OCI-LY7 (cell line): Measurements from ENCODE around the gene RBM23. TPM values are rescaled to one million over a fixed set of nuclear protein-coding genes. Genes with fewer than 3 reads are reported as not detected.
"Not testable (repeated sequence)": the region's sequence is repeated elsewhere in the genome, so short reads cannot be mapped to it uniquely, and the experiment has no call there.

Source experiments
- BruUV-seq: library from RNA; stranded (reverse); fragments of 400-500 nt; replicated peaks from 2 replicates; lab custom pipeline; 2021; lab: Mats Ljungman, UMichigan
- CTCF ChIA-PET: fragments of 300-600 bp; sonication (Branson Sonifier 250); formaldehyde crosslinking; loops from one replicate; lab custom pipeline; 2022; ENCODE audit warnings: antibody characterized with exemption; ENCODE audit not compliant: unreplicated experiment; lab: Charles Lee
- POLR2A ChIA-PET: fragments of 300-600 bp; sonication (Branson Sonifier 250); formaldehyde crosslinking; loops from one replicate; lab custom pipeline; 2022; ENCODE audit warnings: antibody characterized with exemption; lab: Charles Lee
- DNase-seq: peaks from one replicate; pipeline ENCODE4 v3.0.0-alpha.2; 2015; ENCODE audit warnings: low spot score
- H2AFZ ChIP-seq: fragments of 200-600 bp; sonication (generic), shearing (Covaris generic); 2 replicates; pipeline ENCODE4 v1.6.1; 2014; ENCODE audit warnings: mild to moderate bottlenecking, antibody characterized with exemption, low read length, moderate library complexity
- H3K27ac ChIP-seq: fragments of 200-600 bp; sonication (generic); 2 replicates; pipeline ENCODE4 v1.5.1; 2014; ENCODE audit warnings: mixed run types, low read depth, mild to moderate bottlenecking, moderate library complexity, low read length, inconsistent platforms; ENCODE audit not compliant: poor library complexity, severe bottlenecking
- H3K36me3 ChIP-seq: fragments of 200-600 bp; sonication (generic); 2 replicates; pipeline ENCODE4 v1.6.1; 2014; ENCODE audit warnings: mild to moderate bottlenecking, antibody characterized with exemption, low read length, moderate library complexity, mixed read lengths; ENCODE audit not compliant: insufficient read depth
- H3K4me1 ChIP-seq: fragments of 200-600 bp; sonication (generic); 2 replicates; pipeline ENCODE4 v1.5.1; 2014; ENCODE audit warnings: mild to moderate bottlenecking, low read length; ENCODE audit not compliant: insufficient read depth, poor library complexity, severe bottlenecking
- H3K4me2 ChIP-seq: fragments of 200-600 bp; sonication (generic); 2 replicates; pipeline ENCODE4 v1.6.1; 2014; ENCODE audit warnings: mild to moderate bottlenecking, low read length
- H3K4me3 ChIP-seq: fragments of 200-600 bp; sonication (generic); 2 replicates; pipeline ENCODE4 v1.5.1; 2014; ENCODE audit warnings: mild to moderate bottlenecking, low read depth, low read length; ENCODE audit not compliant: poor library complexity, severe bottlenecking
- H3K79me2 ChIP-seq: fragments of 200-600 bp; sonication (generic); 2 replicates; pipeline ENCODE4 v1.6.1; 2016; ENCODE audit warnings: low read depth, mild to moderate bottlenecking, low read length, moderate library complexity, mixed read lengths; ENCODE audit not compliant: insufficient read depth
- H3K9me2 ChIP-seq: fragments of 200-600 bp; sonication (generic); 2 replicates; pipeline ENCODE4 v1.6.1; 2016; ENCODE audit warnings: mild to moderate bottlenecking, low read length, mixed read lengths; ENCODE audit not compliant: insufficient read depth
- H3K9me3 ChIP-seq: fragments of 200-600 bp; sonication (generic); 2 replicates; pipeline ENCODE4 v1.6.1; 2014; ENCODE audit warnings: mild to moderate bottlenecking, mixed run types, low read length, mixed read lengths
- H4K20me1 ChIP-seq: fragments of 200-600 bp; sonication (generic); 2 replicates; pipeline ENCODE4 v1.6.1; 2014; ENCODE audit warnings: mild to moderate bottlenecking, antibody characterized with exemption, low read length, moderate library complexity, mixed read lengths; ENCODE audit not compliant: insufficient read depth
- EZH2phosphoT487 ChIP-seq: fragments of 200-600 bp; sonication (generic); IDR thresholded peaks from 2 replicates; pipeline ENCODE4 v1.6.1; 2018; ENCODE audit warnings: low read depth, borderline replicate concordance, mild to moderate bottlenecking, mixed run types, antibody characterized with exemption, low read length, moderate library complexity, mixed read lengths
- intact Hi-C: fragments of 100-400 bp; cut with micrococcal nuclease; formaldehyde crosslinking; loops from one replicate; pipeline ENCODE4 v1.10.0; 2022; ENCODE audit not compliant: unreplicated experiment
- total RNA-seq, 2 experiments: library from RNA; depleted of rRNA in 1 of 2; stranded (reverse); fragments of >200 nt in 1 of 2; shearing (Covaris generic) in 1 of 2; gene quantifications; 2 replicates each; pipeline ENCODE4 v1.2.3, GENCODE V29; 2014 to 2022
- TF ChIP-seq, protein P1 (sequence below): fragments of 200-600 bp; sonication (generic); conservative IDR thresholded peaks from 2 replicates; pipeline ENCODE4 v1.5.1; 2014; ENCODE audit warnings: mild to moderate bottlenecking, antibody characterized with exemption, low read length, moderate library complexity, mixed read lengths

The RBM23 gene
- total RNA-seq, 2 experiments from 2014 or later = 81.0 to 90.1 TPM

DNA sequence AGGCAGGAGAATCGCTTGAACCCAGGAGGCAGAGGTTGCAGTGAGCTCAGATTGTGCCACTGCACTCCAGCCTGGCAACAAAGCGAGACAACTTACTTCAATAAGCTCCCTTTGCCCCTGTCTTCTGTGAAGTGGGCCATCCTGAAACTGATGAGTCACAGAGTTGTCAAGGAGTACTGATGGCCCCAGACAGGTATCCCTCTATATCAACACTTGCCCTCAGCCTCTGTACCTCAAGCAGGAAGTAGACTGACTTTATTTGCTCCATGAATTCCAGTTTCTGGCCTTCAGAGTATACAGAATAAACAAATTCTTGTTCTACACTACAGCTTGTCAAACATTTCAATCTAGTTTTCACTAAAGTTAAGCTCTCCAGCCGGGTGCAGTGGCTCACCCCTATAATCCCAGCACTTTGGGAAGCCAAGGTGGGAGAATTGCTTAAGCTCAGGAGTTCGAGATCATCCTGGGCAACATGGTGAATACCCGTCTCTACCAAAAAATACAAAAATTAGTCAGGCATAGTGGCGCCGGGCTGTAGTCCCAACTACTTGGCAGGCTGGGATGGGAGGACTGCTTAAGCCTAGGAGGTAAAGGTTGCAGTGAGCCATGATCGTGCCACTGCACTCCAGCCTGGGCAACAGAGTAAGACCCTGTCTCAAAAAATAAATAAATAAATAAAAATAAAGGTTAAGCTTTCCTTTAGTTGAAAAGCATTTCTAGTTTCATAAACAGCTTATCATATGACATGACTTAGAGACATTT is 63.8 kb downstream of the RBM23 start:
- ChIA-PET CTCF (interaction anchor here (0.7 to 1.0 kb wide), 3 partner anchors 10 to 285 kb away, joined by 3 to 4 read pairs (median 3); partner anchors contain the start of gene LRP10), POLR2A (interaction anchor here (0.6 to 6.0 kb wide), 12 partner anchors 9 to 81 kb away, joined by 3 to 42 read pairs (median 3); partner anchors contain the start of genes LRP10 and RBM23)
- H2AFZ ChIP-seq = no peak overlapping the region
- BruUV-seq = no TSS peak
- H3K79me2 ChIP-seq = no peaks in the 10 kb centered on the region
- H3K27ac ChIP-seq = no peak overlapping the region
- DNase-seq = no peak
- no peaks in the 10 kb centered on the region for H3K9me2 ChIP-seq
- no peak overlapping the region for H3K4me2 ChIP-seq
- H3K4me1 ChIP-seq = peaks cover 13% of the 10 kb centered on the region
- no peak overlapping the region for H3K4me3 ChIP-seq
- TF ChIP-seq, protein P1, sequence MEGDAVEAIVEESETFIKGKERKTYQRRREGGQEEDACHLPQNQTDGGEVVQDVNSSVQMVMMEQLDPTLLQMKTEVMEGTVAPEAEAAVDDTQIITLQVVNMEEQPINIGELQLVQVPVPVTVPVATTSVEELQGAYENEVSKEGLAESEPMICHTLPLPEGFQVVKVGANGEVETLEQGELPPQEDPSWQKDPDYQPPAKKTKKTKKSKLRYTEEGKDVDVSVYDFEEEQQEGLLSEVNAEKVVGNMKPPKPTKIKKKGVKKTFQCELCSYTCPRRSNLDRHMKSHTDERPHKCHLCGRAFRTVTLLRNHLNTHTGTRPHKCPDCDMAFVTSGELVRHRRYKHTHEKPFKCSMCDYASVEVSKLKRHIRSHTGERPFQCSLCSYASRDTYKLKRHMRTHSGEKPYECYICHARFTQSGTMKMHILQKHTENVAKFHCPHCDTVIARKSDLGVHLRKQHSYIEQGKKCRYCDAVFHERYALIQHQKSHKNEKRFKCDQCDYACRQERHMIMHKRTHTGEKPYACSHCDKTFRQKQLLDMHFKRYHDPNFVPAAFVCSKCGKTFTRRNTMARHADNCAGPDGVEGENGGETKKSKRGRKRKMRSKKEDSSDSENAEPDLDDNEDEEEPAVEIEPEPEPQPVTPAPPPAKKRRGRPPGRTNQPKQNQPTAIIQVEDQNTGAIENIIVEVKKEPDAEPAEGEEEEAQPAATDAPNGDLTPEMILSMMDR = no peak
- TF ChIP-seq EZH2phosphoT487 = no peak
- H3K36me3 ChIP-seq = no peaks in the 10 kb centered on the region
- H4K20me1 ChIP-seq = no peaks in the 10 kb centered on the region
- H3K9me3 ChIP-seq = no peaks in the 10 kb centered on the region
- intact Hi-C loops = loop anchor here (5.0 kb wide), 1 partner anchor 268 kb away; the partner anchor contains the start of gene DAD1

DNA sequence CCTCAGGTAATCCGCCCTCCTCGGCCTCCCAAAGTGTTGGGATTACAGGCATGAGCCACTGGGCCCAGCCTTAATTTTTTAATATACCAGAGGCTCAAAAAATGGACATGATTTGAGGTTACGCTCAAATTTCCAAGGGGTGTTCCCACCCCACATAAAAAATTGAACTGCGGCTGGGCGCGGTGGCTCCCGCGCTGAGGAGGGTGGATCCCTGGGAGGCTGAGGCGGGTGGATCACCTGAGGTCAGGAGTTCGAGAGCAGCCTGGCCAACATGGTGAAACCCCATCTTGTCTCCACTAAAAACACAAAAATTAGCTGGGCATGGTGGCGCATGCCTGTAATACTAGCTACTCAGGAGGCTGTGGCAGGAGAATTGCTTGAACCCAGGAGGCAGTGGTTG is 64.7 kb downstream of the RBM23 start:
- CTCF ChIA-PET = interaction anchor here (0.8 to 1.0 kb wide), 2 partner anchors 9 to 285 kb away, joined by 3 to 4 read pairs; no protein-coding TSS in a partner anchor
- not testable (repeated sequence) for H3K36me3 ChIP-seq
- intact Hi-C loops = loop anchor here (5.0 kb wide), 1 partner anchor 267 kb away; the partner anchor contains the start of gene DAD1

DNA sequence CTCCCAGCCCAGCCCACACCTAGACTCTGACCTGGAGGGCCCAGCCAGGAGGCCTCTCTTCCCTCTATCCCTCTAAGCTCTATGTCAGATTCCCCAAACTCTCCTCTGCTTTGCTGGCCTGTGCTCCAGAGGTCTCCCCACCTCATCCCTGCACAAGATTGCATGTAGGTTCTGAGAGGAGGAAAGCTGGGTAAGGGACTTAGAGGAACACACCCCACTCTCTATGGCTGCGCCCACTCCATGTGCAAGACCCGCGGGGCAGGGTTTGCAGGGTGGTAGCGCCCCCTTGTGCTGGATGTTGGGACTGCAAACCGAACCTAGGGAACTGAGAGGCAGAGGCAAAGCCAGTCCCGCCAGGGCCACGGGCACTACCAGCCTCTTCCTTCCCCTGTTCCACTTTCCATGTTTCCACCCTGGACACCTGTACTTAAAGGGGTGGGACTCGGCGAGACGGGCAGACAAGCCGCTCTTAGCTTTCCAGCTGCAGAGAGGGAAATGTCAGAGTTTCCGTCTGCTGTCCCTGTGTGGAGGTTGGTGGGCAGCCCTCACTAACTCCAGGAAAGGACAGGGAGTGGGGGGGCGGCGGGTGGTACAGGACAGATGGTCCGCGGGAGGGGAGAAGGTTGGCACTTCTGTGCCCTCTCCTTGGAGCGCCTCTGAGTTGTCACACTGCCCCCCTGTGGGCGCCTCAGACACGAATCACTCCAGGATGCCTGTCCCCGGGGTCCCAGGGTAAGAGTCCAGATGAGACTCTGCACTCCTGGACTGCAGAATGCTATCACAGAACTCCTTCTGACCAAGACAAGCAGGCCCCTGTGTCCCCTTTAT is 65.8 kb downstream of the RBM23 start:
- TF ChIP-seq, protein P1 = peak; percentile 93
- TF ChIP-seq EZH2phosphoT487 = no peak
- peak overlapping the region; percentile 48 for H3K27ac ChIP-seq
- H3K79me2 ChIP-seq = no peaks in the 10 kb centered on the region
- H3K4me3 ChIP-seq = peak overlapping the region; percentile 66
- no TSS peak for BruUV-seq
- no peaks in the 10 kb centered on the region for H3K9me3 ChIP-seq
- peak overlapping the region; percentile 98 for H2AFZ ChIP-seq
- no peaks in the 10 kb centered on the region for H3K9me2 ChIP-seq
- CTCF ChIA-PET = interaction anchor here (0.6 to 1.8 kb wide), 10 partner anchors 23 to 320 kb away, joined by 3 to 15 read pairs (median 4); partner anchors contain the start of gene MRPL52
- POLR2A ChIA-PET = interaction anchor here (0.6 to 6.0 kb wide), 7 partner anchors 19 to 288 kb away, joined by 3 to 42 read pairs (median 3); partner anchors contain the start of gene OXA1L
- no peaks in the 10 kb centered on the region for H4K20me1 ChIP-seq
- H3K4me2 ChIP-seq = peak overlapping the region; percentile 86
- peaks cover 14% of the 10 kb centered on the region for H3K4me1 ChIP-seq
- intact Hi-C loops = loop anchor here (1.0 to 5.0 kb wide), 10 partner anchors 30 to 466 kb away; partner anchors contain the start of gene DAD1
- no peaks in the 10 kb centered on the region for H3K36me3 ChIP-seq
- DNase-seq = peak; percentile 90

More for the DNA sequence above, 64.7 kb downstream of the RBM23 start:
- H4K20me1 ChIP-seq, H3K4me2 ChIP-seq, H3K27ac ChIP-seq, DNase-seq, H2AFZ ChIP-seq, H3K9me3 ChIP-seq, H3K9me2 ChIP-seq, H3K79me2 ChIP-seq, H3K4me3 ChIP-seq, BruUV-seq: not testable (repeated sequence)
- POLR2A ChIA-PET = interaction anchor here (0.6 to 6.0 kb wide), 3 partner anchors 24 to 64 kb away, joined by 3 to 42 read pairs (median 3); partner anchors contain the start of gene RBM23
- H3K4me1 ChIP-seq = peaks cover 13% of the 10 kb centered on the region
